Activated CD8-positive, alpha-beta memory T cell treated with anti-CD3 and anti-CD28 coated beads for 36 hours (primary cell): ENCODE results near the gene MRPL19. TPM values are rescaled to one million over a fixed set of nuclear protein-coding genes. Genes with fewer than 3 reads are reported as not detected.
"Not testable (repeated sequence)": the region's sequence is repeated elsewhere in the genome, so short reads cannot be mapped to it uniquely, and the experiment has no call there.

Source experiments
- CTCF ChIA-PET: fragments of 350-600 bp; sonication (Branson Sonifier 250); formaldehyde crosslinking; loops from one replicate; lab custom pipeline; 2021; ENCODE audit warnings: antibody characterized with exemption; lab: Charles Lee
- POLR2A ChIA-PET: fragments of 350-600 bp; sonication (Branson Sonifier 250); formaldehyde crosslinking; loops from one replicate; lab custom pipeline; 2021; ENCODE audit warnings: antibody characterized with exemption; lab: Charles Lee
- total RNA-seq, 2 experiments: library from RNA; stranded (reverse); gene quantifications; one replicate each; pipeline ENCODE4 v1.2.3, GENCODE V29; 2021

Gene MRPL19
- total RNA-seq, 2 experiments from 2014 or later = 75.9 to 80.0 TPM

DNA sequence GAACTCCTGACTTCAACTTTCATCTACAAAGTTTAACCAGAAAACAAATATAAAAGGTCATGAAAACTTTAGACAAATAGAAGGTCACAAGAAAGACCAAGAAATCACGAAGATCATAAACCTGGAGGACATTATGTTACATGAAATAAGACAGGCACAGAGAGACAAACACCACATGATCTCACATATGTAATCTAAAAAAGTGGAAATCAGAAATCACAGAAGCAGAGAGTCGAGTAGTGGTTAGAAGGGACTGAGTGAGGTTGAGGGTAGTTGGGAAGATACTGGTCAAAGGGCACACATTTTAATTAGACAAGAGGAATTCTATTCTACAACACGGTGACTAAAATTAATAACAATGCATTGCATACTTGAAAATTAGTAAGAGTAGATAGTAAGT lies 62.7 kb downstream of the MRPL19 start:
- CTCF ChIA-PET = no interaction called here
- POLR2A ChIA-PET = interaction anchor here (2.3 kb wide), 1 partner anchor 63 kb away, joined by 11 read pairs; the partner anchor contains the start of gene MRPL19

DNA sequence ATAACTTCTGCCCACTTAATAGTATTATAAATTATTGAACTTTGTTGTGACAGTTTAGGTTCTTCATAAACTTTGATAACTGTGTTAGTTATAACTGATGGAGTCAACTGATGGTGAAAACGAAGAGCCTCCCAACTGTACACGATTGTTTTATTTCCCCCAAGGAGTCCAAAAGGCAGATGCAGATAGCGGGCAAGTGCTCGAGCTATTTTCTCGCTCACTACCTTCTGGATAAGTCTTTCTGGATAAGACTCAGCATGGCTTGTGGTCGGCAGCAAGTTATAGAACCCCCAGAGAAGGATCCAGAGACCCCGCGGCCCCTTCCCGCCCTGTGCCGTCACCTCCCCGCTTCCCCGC lies 63.6 kb downstream of the MRPL19 start:
- POLR2A ChIA-PET = interaction anchor here (0.6 to 2.3 kb wide), 2 partner anchors 62 to 64 kb away, joined by 4 to 11 read pairs; partner anchors contain the start of gene MRPL19
- CTCF ChIA-PET = no interaction called here

DNA sequence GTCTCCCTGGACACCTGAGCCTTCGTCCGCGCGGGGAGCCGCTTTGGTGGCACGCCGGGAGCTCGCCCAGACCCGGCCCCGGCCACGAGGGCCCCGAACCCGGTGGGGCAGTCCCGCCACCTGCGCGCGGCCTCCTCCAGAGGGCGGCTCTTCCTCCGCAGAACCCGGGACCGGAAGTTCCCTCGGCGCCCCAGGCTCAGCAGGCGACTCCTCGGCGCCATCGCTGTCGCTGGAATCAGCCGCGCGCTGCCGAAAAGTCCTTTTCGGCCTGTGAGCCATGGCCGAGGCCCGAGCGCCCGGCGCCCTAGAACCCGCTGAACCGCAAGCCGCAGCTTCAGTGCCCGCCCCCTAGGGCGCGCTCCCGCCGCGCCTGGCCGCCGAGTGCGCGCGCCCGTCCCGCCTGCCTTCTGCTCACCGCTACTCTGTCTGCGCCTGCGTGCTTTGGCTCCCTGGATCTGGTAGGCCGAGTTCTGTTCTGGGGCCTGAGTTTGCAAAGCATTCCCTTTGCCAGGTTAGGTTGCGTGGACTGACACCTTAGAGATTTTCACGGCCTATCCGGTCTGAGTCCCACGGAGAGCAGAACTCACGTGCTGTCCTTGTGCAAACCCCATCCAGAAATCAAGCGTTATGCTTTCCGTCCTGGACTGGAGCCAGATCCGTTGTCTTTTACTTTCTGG lies 64.1 kb downstream of the MRPL19 start, which contains the start of gene GCFC2:
TSS of gene GCFC2 (minus strand) at position 339 of the 677 bp plus-strand sequence. CDS start at position 279, 60 bp downstream.
- ChIA-PET POLR2A (interaction anchor here (0.6 to 2.3 kb wide), 2 partner anchors 63 to 64 kb away, joined by 4 to 11 read pairs; partner anchors contain the start of gene MRPL19), CTCF (no interaction called here)

DNA sequence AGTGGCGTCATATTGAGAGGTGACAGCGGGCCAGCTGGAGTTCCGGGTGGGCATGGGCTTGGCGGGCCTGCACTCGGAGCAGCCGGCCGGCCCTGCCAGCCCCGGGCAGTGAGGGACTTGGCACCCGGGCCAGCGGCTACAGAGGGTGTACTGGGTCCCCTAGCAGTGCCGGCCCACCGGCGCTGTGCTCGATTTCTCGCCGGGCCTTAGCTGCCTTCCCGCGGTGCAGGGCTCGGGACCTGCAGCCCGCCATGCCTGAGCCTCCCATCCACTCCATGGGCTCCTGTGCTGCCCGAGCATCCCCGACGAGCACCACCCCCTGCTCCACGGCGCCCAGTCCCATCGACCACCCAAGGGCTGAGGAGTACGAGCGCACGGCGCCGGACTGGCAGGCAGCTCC lies 65.0 kb downstream of the MRPL19 start:
- POLR2A ChIA-PET, CTCF ChIA-PET: not testable (repeated sequence)

DNA sequence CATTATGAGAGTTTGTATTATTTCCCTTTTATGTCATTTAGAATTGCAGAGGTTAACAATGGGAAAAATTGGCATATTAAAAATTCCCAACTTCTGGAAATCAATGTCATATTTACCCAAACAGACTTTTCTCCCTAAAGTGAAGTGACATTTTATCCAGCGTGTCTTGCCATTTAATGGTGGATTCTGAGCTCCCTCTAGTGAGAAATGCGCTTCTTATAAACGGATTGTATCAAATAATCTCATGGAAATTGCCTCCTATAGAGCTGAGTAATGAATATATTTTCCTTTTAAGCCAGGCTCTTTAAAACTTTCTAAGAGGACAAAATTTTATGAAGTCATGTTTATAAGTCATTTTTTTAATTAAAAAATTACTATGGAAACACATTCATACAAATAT lies 69.8 kb downstream of the MRPL19 start:
- CTCF ChIA-PET = no interaction called here
- POLR2A ChIA-PET = no interaction called here

DNA sequence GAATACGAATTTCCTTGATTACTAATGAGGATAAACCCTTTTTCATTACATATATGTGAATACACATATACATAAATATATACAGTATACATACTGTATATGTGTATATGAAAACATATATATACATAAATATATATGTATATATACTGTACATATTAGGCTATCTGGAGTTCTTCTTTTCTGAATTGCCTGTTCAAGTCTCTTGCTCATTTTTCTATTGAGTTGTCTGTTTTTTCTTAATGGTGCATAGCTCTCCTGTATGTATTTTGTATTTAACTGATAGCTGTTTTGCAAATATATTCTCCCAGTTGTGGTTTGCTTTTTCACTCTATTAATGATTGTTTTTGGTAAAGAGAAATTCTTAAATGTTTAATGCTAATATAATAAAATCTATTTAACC lies 73.0 kb downstream of the MRPL19 start:
- ChIA-PET POLR2A (no interaction called here), CTCF (no interaction called here)

DNA sequence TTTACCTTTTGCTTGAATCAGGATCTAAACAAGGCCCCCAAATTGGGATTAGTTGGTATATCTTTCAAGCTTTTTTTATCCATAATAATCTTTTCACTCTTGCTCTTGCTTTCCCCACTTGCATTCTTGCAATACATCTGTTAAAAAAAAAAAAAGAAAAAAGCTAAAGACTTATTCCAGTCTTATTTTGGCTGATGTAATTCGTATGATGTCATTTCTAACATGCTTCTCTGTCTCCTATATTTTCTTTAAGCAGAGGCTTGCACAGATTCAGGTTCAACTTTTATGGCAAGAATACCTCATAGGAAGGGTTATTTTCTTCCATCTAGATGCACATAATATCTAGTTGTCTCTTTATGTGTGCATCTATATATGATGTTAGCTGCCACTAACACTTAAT lies 73.9 kb downstream of the MRPL19 start:
- ChIA-PET POLR2A (no interaction called here), CTCF (no interaction called here)

DNA sequence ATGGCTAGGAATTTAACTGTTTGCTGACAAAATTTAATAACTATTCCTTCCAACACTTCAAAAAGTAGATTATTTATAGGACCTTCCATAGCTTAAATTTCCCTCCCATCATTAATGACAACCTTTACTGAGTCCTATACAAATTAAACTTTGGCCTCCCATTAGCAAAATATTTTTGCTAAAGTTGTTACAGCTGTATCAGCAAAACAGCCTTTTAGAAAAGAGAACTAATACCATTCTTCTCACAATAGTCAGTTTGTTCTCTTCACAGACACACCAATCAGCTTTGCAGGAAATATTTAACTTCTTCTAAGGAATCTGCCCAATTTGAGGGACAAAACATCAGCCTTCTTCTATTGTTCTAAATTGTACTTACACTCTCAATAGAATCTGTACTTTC lies 76.1 kb downstream of the MRPL19 start:
- ChIA-PET POLR2A (no interaction called here), CTCF (no interaction called here)

DNA sequence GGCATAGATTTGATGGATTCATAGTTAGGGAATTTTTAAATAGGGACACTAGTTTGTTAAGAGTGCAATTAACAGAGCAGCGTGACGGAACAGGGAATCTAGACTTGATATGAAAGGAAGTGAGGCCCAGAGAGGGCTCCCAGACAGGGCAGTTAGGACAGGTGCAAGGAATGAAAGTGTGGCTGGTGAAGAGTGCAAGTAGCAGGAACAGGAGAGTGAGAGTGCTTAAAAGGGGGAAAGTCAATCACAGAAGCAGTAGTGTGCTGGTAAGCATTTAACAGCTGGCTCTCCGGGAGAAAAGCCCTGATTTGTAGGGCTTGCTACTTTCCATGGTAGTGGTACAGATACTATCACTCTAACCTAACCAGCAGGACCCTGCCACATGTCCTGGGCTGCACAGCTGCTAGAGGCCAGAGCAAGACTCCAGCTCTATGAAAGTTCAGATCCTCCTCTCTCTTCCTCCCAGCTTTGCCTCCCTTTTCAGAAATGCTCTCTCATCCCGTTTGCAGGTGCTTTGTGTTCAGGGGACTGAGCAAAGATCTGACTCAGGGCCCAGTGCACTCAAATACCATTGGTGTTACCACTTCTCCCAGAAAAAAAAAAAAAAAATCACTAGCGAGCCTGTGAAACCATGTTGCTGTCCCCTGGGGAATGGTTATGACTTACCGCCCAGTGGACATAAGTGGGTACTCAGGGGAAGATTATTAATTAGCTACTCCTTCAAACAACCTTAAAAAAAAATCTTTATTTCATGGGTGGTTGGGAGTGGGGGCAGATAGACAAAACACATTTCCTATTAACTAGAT lies 82.2 kb downstream of the MRPL19 start:
- POLR2A ChIA-PET = interaction anchor here (0.7 kb wide), 1 partner anchor 115 kb away, joined by 6 read pairs; no protein-coding TSS in a partner anchor
- CTCF ChIA-PET = no interaction called here

DNA sequence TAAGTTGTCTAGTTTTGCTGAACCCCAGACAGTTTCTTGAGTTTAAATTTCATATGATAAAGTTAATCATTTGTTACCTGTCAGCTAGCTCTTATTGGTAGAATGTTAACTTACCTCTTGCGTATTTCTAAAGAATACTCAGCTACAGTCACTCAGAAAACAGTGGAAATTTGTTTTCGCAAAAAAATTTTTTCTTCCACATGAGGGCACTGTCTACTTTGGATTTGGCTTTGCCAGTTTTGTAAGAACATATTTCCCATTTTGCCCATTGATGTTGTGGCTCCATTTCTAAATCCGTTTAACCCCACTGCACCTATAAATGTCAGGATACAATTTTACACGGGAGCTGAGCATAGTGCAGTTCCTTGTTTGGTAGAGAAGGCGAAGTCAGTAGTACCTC lies 83.3 kb downstream of the MRPL19 start:
- CTCF ChIA-PET = no interaction called here

DNA sequence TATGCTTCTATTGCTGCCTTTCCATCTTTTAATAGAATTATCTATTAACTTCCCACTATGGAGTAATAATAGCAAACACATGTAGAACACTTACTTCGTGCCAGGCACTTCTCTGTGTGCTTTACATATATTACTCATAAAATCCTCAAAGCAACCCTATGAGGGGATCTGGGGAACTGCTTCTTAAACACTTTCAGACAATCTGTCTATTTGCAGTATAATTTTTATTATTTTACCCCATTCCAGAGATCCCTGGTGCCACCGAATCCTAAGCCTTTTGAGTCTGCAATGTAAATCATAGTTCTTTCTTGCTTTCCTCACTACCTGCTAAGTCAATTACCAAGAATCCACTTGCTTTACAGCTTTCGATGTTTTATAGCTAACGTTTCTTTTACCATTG lies 89.7 kb downstream of the MRPL19 start:
- POLR2A ChIA-PET = no interaction called here
- CTCF ChIA-PET = no interaction called here

More for the DNA sequence above, 83.3 kb downstream of the MRPL19 start:
- POLR2A ChIA-PET = no interaction called here

DNA sequence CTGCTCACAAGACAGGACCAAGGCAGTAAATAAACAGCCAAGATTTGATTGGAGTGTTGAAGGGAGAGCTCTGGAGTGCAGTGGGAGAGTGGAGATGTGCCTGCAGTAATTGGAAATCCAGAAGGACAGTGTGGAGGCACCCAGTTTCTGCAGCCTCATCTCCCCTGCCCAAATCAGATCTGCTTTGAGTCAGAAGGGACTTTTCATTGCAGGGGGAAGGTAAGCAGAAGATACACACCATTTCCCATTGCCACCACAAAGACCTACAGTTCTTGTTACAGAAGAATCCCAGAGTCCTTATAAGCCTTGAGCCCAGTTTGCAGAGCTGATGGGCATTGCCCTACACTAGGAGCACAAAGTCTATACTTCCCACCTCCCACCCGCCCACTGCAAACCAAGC lies 91.4 kb downstream of the MRPL19 start:
- CTCF ChIA-PET = no interaction called here

More for the DNA sequence above, 91.4 kb downstream of the MRPL19 start:
- POLR2A ChIA-PET = no interaction called here

Other genes with a start within 250 kb of the MRPL19 start
- gene EVA1A, start 85.8 kb upstream of the MRPL19 start, total RNA-seq = not detected
- 10 to 100 TPM; 30.1 to 31.4 TPM for gene GCFC2, start 64.1 kb downstream of the MRPL19 start, total RNA-seq